ENCODE data around the gene HSP90AA1. TPM values are rescaled to one million over a fixed set of nuclear protein-coding genes. Genes with fewer than 3 reads are reported as not detected.
A peak's percentile ranks its signal among the peaks of the same experiment; 100 is the strongest.
"Not testable (repeated sequence)": the region's sequence is repeated elsewhere in the genome, so short reads cannot be mapped to it uniquely, and the experiment has no call there.

Gene HSP90AA1
- total RNA-seq, 6 experiments from 2014 or later: 616 to 859 (median 665) TPM

GRCh38 chr14:102075155-102075554, 11.7 kb downstream of the HSP90AA1 start:
- peaks cover 12% of the 10 kb centered on the region for H3K4me1 Mint-ChIP-seq (ENCODE audit: low read depth)
- H3K27me3 Mint-ChIP-seq (ENCODE audit: insufficient read depth): no peaks in the 10 kb centered on the region; the same call in 1 of the 2 replicates
- no peaks in the 10 kb centered on the region for H3K9me3 Mint-ChIP-seq
- peaks cover 26% of the 10 kb centered on the region for H3K36me3 Mint-ChIP-seq (ENCODE audit: low read depth)
- no peak for TF ChIP-seq CTCF (IDR thresholded peaks at IDR 0.05)
- H3K27ac Mint-ChIP-seq: no peak overlapping the region
- DNase-seq: no peak
- no peak overlapping the region for H3K4me3 Mint-ChIP-seq

GRCh38 chr14:102074415-102074964, 12.4 kb downstream of the HSP90AA1 start:
- no peak overlapping the region for H3K27ac Mint-ChIP-seq

GRCh38 chr14:102071283-102071998, 15.4 kb downstream of the HSP90AA1 start:
- Mint-ChIP-seq H3K27me3 (ENCODE audit: insufficient read depth) (no peaks in the 10 kb centered on the region), H3K27ac (peak overlapping the region; percentile 46), H3K36me3 (ENCODE audit: low read depth) (peaks cover 5% of the 10 kb centered on the region), H3K4me3 (no peak overlapping the region; the same call in 1 of the 2 replicates), H3K4me1 (ENCODE audit: low read depth) (peaks cover 12% of the 10 kb centered on the region), H3K9me3 (no peaks in the 10 kb centered on the region)
- no peak for TF ChIP-seq CTCF (IDR thresholded peaks at IDR 0.05)
- peak; percentile 25 for DNase-seq

More at GRCh38 chr14:102074415-102074964, 12.4 kb downstream of the HSP90AA1 start:
- Mint-ChIP-seq H3K27me3 (ENCODE audit: insufficient read depth) (no peaks in the 10 kb centered on the region; the same call in 1 of the 2 replicates), H3K4me3 (no peak overlapping the region), H3K36me3 (ENCODE audit: low read depth) (peaks cover 20% of the 10 kb centered on the region), H3K9me3 (no peaks in the 10 kb centered on the region), H3K4me1 (ENCODE audit: low read depth) (peaks cover 12% of the 10 kb centered on the region)
- DNase-seq: no peak
- TF ChIP-seq CTCF (IDR thresholded peaks at IDR 0.05): peak; percentile 22; the same call in 1 of the 2 replicates

GRCh38 chr14:102066041-102066451, 20.8 kb downstream of the HSP90AA1 start:
- Mint-ChIP-seq H3K36me3 (ENCODE audit: low read depth) (no peaks in the 10 kb centered on the region; the same call in 1 of the 2 replicates), H3K27ac (no peak overlapping the region), H3K4me3 (no peak overlapping the region), H3K27me3 (ENCODE audit: insufficient read depth) (peaks cover 5% of the 10 kb centered on the region; the same call in 1 of the 2 replicates), H3K9me3 (no peaks in the 10 kb centered on the region), H3K4me1 (ENCODE audit: low read depth) (peaks cover 1% of the 10 kb centered on the region)
- TF ChIP-seq CTCF (IDR thresholded peaks at IDR 0.05): no peak
- no peak for DNase-seq

GRCh38 chr14:102064590-102064989, 22.3 kb downstream of the HSP90AA1 start:
- DNase-seq; H3K36me3 Mint-ChIP-seq (ENCODE audit: low read depth); H3K4me1 Mint-ChIP-seq (ENCODE audit: low read depth); H3K9me3 Mint-ChIP-seq; H3K27ac Mint-ChIP-seq; H3K27me3 Mint-ChIP-seq (ENCODE audit: insufficient read depth); H3K4me3 Mint-ChIP-seq: not testable (repeated sequence)

GRCh38 chr14:102063808-102064429, 22.9 kb downstream of the HSP90AA1 start:
- no peak overlapping the region for H3K27ac Mint-ChIP-seq
- no peak for TF ChIP-seq CTCF (IDR thresholded peaks at IDR 0.05)
- DNase-seq: no peak
- H3K9me3 Mint-ChIP-seq: no peaks in the 10 kb centered on the region
- no peaks in the 10 kb centered on the region for H3K4me1 Mint-ChIP-seq (ENCODE audit: low read depth)
- peaks cover 5% of the 10 kb centered on the region; the same call in 1 of the 2 replicates for H3K27me3 Mint-ChIP-seq (ENCODE audit: insufficient read depth)
- H3K36me3 Mint-ChIP-seq (ENCODE audit: low read depth): no peaks in the 10 kb centered on the region
- H3K4me3 Mint-ChIP-seq: no peak overlapping the region
